ENCODE data around the gene CNTNAP5.

CNTNAP5 gene

DNA sequence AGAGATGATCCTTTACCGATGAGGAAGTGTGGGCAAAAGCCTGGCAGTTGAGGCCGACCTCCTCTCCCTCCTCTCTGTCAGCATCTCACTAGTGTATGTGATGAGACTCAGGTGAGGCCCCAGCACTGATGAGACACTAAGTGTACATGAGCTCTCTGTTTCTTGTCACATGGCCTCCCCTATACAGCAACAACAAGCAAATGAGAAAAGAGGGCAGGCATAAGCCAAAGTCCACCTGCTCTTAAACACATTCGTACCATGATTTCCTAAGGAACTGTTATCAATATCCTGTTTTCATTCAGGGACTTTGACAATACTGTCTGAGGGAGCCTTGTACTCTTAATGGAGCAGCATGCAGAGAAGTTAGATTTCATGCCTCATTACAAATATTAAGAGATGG is 113.0 kb downstream of the CNTNAP5 start:
- no peak for TF ChIP-seq CTCF (IDR thresholded peaks at IDR 0.05; ENCODE audit: low read depth, low read length)
- no peak overlapping the region for H3K27ac ChIP-seq
- no peaks in the 10 kb centered on the region for H3K27me3 ChIP-seq (ENCODE audit: insufficient read depth, low read depth, severe bottlenecking)
- H3K9me3 ChIP-seq (ENCODE audit: severe bottlenecking), result peaks cover 2% of the 10 kb centered on the region
- H3K36me3 ChIP-seq, result no peaks in the 10 kb centered on the region
- no peak overlapping the region for H3K4me3 ChIP-seq (ENCODE audit: low read depth, low read length)
- DNase-seq, result no peak

GRCh38 chr2:124145982-124146381 is 120.9 kb downstream of the CNTNAP5 start:
- Histone ChIP-seq H3K27ac (no peak overlapping the region), H3K4me3 (ENCODE audit: low read depth, low read length) (no peak overlapping the region), H3K27me3 (ENCODE audit: insufficient read depth, low read depth, severe bottlenecking) (no peaks in the 10 kb centered on the region), H3K9me3 (ENCODE audit: severe bottlenecking) (no peaks in the 10 kb centered on the region), H3K36me3 (no peaks in the 10 kb centered on the region)
- TF ChIP-seq CTCF (IDR thresholded peaks at IDR 0.05; ENCODE audit: low read depth, low read length), result no peak
- no peak for DNase-seq

DNA sequence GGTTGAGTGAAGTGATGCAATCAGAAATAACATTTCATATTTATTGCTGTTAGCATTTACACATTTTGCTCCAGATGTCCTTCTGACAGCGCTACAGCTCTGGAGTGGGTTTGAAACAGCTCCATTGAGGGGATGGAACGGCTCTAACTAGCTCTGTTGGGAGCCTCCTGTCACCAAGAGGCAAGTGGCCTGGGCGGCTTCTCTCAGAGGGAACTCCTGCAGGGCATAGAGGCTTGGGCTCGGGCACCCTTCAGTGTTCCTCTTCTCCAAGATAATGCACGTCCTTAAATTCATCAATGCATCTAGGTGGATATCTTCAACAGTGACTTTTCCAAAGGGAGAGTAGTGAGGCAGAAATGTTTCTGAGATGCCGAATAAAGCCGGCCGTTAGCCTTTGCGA is 122.5 kb downstream of the CNTNAP5 start:
- Histone ChIP-seq H3K36me3 (no peaks in the 10 kb centered on the region), H3K9me3 (ENCODE audit: severe bottlenecking) (no peaks in the 10 kb centered on the region), H3K4me3 (ENCODE audit: low read depth, low read length) (no peak overlapping the region), H3K27me3 (ENCODE audit: insufficient read depth, low read depth, severe bottlenecking) (no peaks in the 10 kb centered on the region), H3K27ac (no peak overlapping the region)
- no peak for TF ChIP-seq CTCF (IDR thresholded peaks at IDR 0.05; ENCODE audit: low read depth, low read length)
- no peak for DNase-seq

DNA sequence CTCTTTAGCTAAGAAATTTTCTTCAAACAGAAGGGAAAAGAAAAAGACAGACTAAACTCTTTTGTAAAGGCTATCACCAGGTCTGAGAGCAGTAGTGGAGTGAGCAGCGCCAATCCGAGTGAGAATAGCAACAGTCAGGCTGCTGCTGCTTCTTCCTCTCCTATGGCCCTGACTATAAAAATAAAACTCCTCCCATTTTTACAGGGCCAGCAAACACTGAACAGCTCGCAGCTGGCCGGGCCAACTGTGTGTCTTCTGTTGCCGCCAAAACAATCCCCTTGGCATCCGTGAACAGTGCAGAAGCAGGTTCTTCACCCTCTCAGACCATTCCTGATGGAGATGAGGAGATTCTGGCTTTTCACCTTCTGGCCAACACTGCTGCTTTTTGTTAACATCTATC is 124.5 kb downstream of the CNTNAP5 start:
- H3K9me3 ChIP-seq (ENCODE audit: severe bottlenecking), result no peaks in the 10 kb centered on the region
- H3K27me3 ChIP-seq (ENCODE audit: insufficient read depth, low read depth, severe bottlenecking), result no peaks in the 10 kb centered on the region
- no peak for DNase-seq
- no peak overlapping the region for H3K27ac ChIP-seq
- H3K4me3 ChIP-seq (ENCODE audit: low read depth, low read length), result no peak overlapping the region
- H3K36me3 ChIP-seq, result no peaks in the 10 kb centered on the region
- TF ChIP-seq CTCF (IDR thresholded peaks at IDR 0.05; ENCODE audit: low read depth, low read length), result no peak

DNA sequence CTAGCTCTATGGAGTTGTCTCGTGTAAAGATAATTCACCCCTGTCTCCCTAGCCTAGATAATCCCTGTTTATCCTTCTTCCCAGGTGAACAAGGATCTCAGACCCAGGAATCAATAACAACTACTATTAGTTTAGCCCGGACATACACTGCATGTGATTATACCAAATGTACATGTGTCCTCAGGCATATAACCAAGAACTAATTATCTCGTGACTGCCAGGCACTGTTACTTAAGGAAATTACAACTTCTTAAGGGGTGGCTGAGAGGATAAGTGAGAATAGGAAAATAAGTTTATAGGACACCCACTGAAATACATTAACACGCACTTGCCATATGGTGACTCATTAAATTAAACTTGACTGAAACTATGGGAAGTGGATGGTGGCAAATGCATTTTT is 126.6 kb downstream of the CNTNAP5 start:
- H3K27me3 ChIP-seq (ENCODE audit: insufficient read depth, low read depth, severe bottlenecking), result no peaks in the 10 kb centered on the region
- TF ChIP-seq CTCF (IDR thresholded peaks at IDR 0.05; ENCODE audit: low read depth, low read length), result no peak
- H3K4me3 ChIP-seq (ENCODE audit: low read depth, low read length), result no peak overlapping the region
- no peak overlapping the region; the same call in 1 of the 2 replicates for H3K27ac ChIP-seq
- peak; percentile 36 for DNase-seq
- H3K36me3 ChIP-seq, result no peaks in the 10 kb centered on the region
- H3K9me3 ChIP-seq (ENCODE audit: severe bottlenecking), result no peaks in the 10 kb centered on the region

GRCh38 chr2:124153713-124154112 is 128.6 kb downstream of the CNTNAP5 start:
- peak; percentile 74 for DNase-seq

More at GRCh38 chr2:124153713-124154112, 128.6 kb downstream of the CNTNAP5 start:
- Histone ChIP-seq H3K27me3 (ENCODE audit: insufficient read depth, low read depth, severe bottlenecking) (no peaks in the 10 kb centered on the region), H3K27ac (no peak overlapping the region), H3K36me3 (no peaks in the 10 kb centered on the region), H3K9me3 (ENCODE audit: severe bottlenecking) (no peaks in the 10 kb centered on the region), H3K4me3 (ENCODE audit: low read depth, low read length) (no peak overlapping the region)
- no peak for TF ChIP-seq CTCF (IDR thresholded peaks at IDR 0.05; ENCODE audit: low read depth, low read length)
